Activated naive CD4-positive, alpha-beta T cell treated with anti-CD3 and anti-CD28 coated beads, Interleukin-2, amount 50 U/mL, for 72 hours (primary cell): ENCODE data around the gene ADAM11. TPM values are rescaled to one million over a fixed set of nuclear protein-coding genes. Genes with fewer than 3 reads are reported as not detected.
A peak's percentile ranks its signal among the peaks of the same experiment; 100 is the strongest.
"Not testable (repeated sequence)": the region's sequence is repeated elsewhere in the genome, so short reads cannot be mapped to it uniquely, and the experiment has no call there.

Source experiments
- ATAC-seq, 2 donors: fragments of 150-1000 bp; cut with Tn5 transposase; 2 replicates each; pipeline ENCODE4 v1.10.0; 2021; ENCODE audit warnings: mild to moderate bottlenecking in 2 of 2, moderate library complexity in 2 of 2
- DNase-seq, 2 donors: peaks; one replicate each; pipeline ENCODE4 v3.0.0; 2021 to 2022; ENCODE audit warnings: low spot score in 2 of 2
- H3K27ac Mint-ChIP-seq, 2 donors: one replicate each; pipeline ENCODE4 v1.8.0; 2022; ENCODE audit warnings: mild to moderate bottlenecking in 2 of 2, mixed read lengths in 2 of 2
- H3K36me3 Mint-ChIP-seq, 2 donors: one replicate each; pipeline ENCODE4 v1.8.0; 2022; ENCODE audit warnings: mixed read lengths in 2 of 2
- H3K9me3 Mint-ChIP-seq, 2 donors: one replicate each; pipeline ENCODE4 v1.8.0; 2022; ENCODE audit warnings: mixed read lengths in 2 of 2
- total RNA-seq, 2 donors: library from RNA; stranded (reverse); gene quantifications; one replicate each; pipeline ENCODE4 v1.2.3, GENCODE V29; 2022

ADAM11 gene
- total RNA-seq, 2 donors from 2014 or later = 0.25 to 1.3 TPM

DNA sequence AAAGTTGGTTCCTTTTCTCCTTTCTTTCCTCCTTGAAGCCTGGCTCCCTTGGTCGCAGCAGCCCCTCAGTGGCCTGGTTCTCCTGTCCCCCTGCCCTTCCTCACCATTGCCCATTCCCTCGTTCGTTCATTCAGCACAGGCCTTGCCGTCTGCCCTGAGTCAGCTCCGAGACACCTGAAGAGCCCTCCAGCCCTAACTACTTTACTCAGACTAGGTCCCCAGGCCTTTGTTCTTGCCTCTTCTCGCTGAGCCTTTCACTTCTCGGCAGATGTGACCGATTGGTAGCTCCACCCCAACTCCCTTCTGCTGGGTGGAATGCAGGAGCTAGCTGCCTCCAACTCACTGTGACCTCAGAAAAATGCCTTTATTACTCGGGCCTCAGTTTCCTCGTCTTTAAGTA is 7.0 kb upstream of the ADAM11 start:
- H3K9me3 Mint-ChIP-seq = no peaks in the 10 kb centered on the region
- DNase-seq (no peak), ATAC-seq (no peak)
- peaks cover 0 to 7% of the 10 kb centered on the region in 2 donors for H3K36me3 Mint-ChIP-seq
- peak overlapping the region in 1 of 2 donors; percentile 1 for H3K27ac Mint-ChIP-seq

DNA sequence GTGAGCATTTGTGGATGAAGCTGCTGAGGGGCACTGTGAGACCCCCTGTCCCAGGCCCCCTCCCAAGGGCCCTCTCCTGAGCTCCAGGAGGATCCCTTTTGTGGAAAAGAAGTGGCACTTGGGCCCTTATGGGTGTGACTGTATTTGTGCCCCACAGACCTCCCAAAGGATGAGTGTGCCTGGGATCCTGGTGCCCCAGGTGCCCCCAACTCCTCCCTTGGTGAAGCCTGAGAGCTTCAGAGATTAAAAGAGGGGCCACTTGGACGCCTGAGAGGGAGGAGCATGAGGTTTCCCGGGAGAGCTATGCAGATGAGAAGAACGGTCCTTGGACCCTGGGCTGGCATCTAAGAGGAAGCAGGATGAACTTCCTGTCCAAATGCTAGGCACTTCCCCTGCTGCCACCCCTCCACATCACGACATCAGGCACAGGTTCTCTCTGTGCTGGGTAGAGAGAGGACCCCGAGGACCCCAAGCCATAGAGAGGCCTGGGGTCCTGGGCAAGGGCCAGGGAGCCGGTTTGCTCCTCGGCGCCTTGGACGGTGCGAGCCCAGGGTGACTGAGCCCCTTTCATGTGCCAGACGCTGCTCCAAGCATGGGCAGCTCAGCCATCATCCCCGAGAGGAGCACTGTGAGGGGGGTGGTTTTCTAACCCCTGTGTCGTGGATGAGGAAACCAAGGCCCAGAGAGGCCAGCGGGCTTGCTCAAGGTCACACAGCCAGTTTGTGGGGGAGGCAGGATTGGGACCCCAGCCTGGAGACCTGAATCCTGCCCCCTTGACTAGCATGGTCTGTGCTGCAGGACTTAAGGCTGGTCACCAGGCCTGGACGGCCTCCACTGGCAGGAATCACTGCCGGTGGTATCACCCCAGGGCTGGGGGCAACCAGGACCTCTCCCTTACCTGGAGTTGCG is 5.6 kb upstream of the ADAM11 start:
- ATAC-seq (no peak), DNase-seq (no peak)
- no peaks in the 10 kb centered on the region for H3K36me3 Mint-ChIP-seq
- peak overlapping the region in 1 of 2 donors; percentile 68 for H3K27ac Mint-ChIP-seq
- no peaks in the 10 kb centered on the region for H3K9me3 Mint-ChIP-seq

DNA sequence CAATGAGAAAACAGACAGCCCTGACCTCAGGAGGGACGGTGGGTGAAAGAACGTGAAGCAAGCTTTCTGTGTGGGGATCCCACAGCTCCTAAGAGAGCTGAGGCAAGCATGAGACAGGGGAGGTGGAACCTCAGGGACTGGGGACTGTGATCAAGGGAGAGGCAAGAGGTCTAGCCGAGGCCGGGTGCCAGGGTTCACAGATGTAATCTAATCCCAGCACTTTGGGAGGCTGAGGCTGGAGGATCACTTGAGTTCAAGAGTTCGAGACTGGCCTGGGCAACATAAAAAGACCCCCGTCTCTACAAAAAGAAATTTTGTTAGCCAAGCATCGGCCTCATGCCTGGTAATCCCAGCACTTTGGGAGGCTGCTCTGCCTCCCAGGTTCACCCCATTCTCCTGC is 4.5 kb upstream of the ADAM11 start:
- H3K9me3 Mint-ChIP-seq = no peaks in the 10 kb centered on the region
- H3K27ac Mint-ChIP-seq = no peak overlapping the region
- no peak for ATAC-seq
- DNase-seq = no peak
- H3K36me3 Mint-ChIP-seq = no peaks in the 10 kb centered on the region

DNA sequence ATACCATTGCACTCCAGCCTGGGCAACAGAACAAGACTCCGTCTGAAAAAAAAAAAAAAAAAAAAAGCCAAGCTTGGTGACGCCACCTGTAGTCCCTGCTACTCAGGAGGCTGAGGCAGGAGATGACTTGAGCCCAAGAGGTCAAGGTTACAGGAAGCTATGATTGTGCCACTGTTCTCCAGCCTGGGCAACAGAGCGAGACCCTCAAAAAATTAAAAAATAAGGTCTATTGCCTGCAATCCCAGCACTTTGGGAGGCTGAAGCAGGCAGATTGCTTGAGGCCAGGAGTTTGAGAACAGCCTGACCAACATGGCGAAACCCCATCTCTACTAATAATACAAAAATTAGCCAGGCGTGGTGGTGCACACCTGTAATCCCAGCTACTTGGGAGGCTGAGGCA is 3.6 kb upstream of the ADAM11 start:
- not testable (repeated sequence) for DNase-seq, ATAC-seq, H3K36me3 Mint-ChIP-seq, H3K27ac Mint-ChIP-seq, H3K9me3 Mint-ChIP-seq

DNA sequence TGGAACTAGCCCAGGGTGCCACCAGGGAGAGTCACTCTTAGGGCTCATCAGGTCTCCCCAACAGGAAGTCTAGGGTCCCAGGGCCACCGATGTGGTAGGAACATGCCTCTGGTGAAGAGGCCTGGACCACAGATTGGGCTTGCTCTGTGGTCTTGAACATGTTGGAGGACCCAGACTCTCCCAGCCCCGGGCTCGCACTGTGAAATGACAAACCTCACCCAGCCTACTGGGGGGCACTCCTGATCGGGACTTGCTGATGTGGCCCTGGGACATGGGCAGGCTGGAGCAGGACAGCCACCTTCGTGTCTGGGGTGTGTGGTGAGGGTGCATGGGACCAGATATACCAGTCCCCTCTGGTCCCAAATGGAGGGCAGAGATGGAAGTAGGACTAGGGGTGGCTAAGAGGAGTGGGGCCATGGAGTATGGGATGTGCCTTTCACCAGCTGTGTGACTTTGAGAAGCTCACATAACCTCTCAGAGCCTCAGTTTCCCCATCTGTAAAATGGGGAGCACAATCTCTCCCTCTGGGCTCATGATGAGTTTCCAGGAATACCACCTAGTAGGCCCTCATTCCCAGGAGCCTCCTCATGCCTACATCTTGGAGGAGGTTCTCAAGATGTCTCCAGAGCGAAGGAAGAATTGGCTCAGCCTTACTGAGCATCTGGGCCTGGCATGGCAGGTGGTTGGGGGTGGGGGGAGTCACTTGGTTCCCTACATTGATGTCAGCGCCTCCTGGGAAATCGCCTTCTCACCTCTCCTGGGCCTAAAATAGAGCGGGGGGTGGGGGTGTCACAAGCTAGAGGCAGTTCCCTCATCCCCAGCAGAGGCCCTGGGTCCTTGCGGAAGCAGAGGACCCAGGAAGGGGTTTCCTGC is 1.5 kb upstream of the ADAM11 start:
- peak in 1 of 2 donors; percentile 26 for ATAC-seq
- DNase-seq = no peak
- H3K27ac Mint-ChIP-seq = no peak overlapping the region
- H3K36me3 Mint-ChIP-seq = no peaks in the 10 kb centered on the region
- no peaks in the 10 kb centered on the region for H3K9me3 Mint-ChIP-seq

DNA sequence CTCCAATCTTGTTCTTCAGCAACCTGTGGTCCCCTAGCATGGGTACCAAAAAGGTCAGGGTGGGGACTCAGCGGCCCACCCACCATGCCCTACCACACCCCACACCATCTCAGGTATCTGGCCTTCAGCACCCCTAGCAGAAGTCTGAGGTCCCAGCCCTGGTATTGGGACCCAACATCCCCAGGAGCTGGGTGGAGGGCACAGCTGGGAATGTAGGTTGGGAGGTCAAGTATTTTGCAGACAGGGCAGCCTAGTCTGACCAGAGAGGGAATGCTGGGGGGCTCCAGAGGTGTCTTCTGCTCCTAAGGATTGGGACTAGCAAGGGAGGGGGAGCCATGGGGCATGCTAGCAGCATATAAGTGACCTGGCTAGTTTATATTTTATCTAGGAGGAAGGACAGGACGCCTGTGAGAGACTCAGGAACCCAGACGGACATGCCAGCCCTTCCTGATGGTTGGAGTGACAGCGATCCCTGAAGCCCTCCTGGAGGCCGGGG is 822 bp upstream of the ADAM11 start:
- H3K27ac Mint-ChIP-seq = no peak overlapping the region
- no peaks in the 10 kb centered on the region for H3K36me3 Mint-ChIP-seq
- H3K9me3 Mint-ChIP-seq = no peaks in the 10 kb centered on the region
- no peak for DNase-seq
- ATAC-seq = no peak

DNA sequence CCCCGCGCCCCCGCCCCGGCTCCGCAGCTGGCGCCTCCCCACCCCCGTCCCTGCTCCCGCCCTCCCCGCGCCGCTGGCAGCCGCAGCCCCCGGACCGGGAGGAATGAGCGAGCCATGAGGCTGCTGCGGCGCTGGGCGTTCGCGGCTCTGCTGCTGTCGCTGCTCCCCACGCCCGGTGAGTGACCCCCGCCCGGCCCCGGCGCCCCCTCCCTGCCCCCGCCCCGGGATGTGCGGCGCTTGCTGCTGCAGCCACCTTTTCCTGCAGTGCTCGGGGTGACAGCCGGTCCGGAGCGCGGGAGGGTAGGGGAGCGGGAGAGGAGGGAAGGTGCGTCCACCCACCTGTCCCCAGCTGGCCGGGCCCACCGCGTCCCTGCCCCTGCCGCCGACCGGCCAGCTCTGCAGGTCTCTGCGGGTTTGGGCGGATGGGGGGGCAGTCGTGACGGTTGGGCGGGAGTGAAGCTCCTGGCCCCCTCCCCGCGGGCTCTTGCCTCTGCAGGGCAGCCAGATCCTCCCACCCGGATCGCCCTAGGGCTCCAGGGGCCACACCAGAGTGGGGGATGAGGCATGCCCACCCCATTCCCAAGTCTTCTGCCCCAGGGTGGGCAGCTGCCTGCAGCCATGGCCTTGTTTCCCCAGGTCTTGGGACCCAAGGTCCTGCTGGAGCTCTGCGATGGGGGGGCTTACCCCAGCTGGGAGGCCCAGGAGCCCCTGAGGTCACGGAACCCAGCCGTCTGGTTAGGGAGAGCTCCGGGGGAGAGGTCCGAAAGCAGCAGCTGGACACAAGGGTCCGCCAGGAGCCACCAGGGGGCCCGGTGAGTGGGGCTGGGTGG is 513 bp downstream of the ADAM11 start:
- H3K36me3 Mint-ChIP-seq = no peaks in the 10 kb centered on the region
- DNase-seq (no peak), ATAC-seq (peak; percentile 15 to 23)

DNA sequence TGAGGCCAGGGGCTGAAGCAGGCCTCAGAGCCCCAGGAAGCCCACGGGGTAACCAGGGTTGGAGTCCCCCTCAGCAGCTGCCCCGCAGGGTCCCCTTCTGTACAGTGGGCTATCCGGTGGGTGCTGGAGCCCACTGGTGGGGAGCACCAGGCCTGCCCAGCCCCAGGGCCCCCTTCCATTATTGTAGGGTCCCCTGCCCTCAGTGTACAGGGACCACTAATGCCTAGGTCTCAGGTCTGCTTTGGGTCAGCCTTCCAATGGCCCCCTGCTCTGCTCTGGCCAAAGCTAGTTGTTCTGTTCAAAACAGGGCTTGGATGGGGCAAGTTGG is 1.1 kb downstream of the ADAM11 start:
- DNase-seq = no peak
- H3K36me3 Mint-ChIP-seq = no peaks in the 10 kb centered on the region
- H3K9me3 Mint-ChIP-seq = no peaks in the 10 kb centered on the region
- no peak for ATAC-seq
- no peak overlapping the region for H3K27ac Mint-ChIP-seq

More for the DNA sequence above, 513 bp downstream of the ADAM11 start:
- Mint-ChIP-seq H3K9me3 (no peaks in the 10 kb centered on the region), H3K27ac (no peak overlapping the region)

DNA sequence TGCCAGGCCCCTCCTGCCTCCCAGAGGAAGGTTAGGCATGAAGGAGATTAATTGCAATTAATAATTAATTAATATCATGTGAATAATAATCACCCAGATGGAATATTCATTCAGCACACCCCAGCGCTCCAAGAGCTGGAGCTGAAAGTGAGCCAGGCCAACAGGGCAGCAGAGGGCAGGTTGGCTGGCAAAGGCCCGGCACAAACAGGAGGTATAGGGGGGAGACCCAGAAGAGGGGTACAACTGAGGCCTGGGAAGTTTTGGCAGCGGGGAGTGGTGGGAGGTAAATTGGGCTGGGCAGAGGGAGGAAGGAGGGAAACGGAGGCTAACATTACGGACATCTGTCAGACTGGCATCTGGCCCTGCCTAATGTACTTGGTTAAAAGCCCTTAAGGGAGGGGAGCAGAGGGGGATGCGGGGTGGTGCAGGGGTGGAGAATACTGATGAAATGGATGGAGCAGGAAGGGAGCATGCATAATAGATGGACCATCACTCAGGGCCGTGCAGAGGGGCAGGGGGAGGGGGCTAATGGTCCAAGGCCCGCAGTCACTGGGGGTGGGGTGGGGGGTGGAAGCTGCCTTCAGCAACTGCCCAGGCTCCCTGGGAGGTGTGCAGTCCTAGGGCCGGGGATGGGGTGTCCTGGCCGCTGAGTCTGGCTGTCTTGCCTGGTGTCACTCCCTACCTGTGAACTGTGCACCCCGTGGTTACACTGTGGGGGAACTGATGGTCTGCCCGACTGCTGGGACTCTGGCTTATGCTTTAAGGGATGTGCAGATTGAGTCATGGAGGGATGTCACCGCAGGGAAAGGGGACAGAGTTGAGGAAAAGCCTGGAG is 1.9 kb downstream of the ADAM11 start:
- no peaks in the 10 kb centered on the region for H3K36me3 Mint-ChIP-seq
- no peaks in the 10 kb centered on the region for H3K9me3 Mint-ChIP-seq
- DNase-seq = no peak
- no peak for ATAC-seq
- H3K27ac Mint-ChIP-seq = no peak overlapping the region

DNA sequence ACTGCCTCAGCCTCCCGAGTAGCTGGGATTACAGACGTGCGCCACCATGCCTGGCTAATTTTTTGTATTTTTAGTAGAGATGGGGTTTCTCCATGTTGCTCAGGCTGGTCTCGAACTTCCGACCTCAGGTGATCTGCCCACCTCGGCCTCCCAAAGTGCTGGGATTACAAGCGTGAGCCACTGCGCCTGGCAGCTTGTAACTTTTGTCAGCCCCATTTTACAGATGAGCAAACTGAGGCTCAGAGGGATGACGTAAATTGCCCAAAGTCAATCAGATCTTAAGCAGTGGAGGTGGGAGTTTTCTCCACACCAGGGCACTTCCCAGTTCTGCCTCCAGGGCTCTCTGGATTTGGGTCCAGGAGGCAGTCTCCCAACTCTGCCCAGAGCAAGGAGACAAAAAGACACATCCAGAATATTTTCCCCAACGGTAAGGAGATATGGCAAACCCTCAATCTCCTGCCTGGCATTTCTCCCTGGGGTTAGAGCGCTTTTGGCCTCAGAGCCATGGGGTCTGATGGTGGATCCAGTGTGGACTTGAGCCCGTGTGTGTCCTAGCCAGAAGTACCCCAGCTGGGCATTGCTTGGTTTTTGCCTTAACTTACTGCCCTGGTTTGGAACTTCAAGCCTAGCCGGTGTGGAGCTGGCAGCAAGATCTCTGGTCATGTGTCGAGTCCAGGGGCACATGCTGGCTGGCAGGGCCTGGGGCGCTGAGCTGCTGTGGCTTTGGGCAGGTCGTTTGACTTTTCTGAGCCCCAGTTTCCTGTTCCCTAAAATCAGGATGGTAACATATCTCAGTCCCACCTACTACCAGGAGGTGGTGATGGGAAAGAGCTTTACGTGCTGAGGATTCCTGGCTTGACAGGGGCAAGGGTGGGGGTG is 3.4 kb downstream of the ADAM11 start:
- no peak for DNase-seq
- Mint-ChIP-seq H3K27ac (no peak overlapping the region), H3K9me3 (no peaks in the 10 kb centered on the region), H3K36me3 (no peaks in the 10 kb centered on the region)
- ATAC-seq = no peak

DNA sequence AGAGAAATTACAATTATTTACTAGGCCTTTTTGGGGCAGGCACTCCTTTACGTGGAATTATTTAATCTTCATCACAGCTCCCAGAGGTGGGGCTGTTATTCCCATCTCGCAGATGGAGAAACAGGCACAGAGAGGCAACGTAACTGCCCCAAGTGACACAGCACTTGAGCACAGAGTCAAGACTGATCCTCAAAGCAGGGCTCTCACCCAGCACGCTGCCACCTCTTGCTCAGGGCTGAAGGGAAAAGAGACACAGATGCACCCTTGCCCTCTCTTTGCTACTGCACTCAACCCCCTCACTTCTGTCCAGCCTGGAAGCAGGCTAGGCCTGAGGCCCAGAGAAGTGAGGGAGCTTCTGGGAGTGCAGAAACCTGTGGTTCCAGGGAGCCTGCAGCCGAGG is 4.4 kb downstream of the ADAM11 start:
- Mint-ChIP-seq H3K27ac (no peak overlapping the region), H3K9me3 (no peaks in the 10 kb centered on the region), H3K36me3 (no peaks in the 10 kb centered on the region)

DNA sequence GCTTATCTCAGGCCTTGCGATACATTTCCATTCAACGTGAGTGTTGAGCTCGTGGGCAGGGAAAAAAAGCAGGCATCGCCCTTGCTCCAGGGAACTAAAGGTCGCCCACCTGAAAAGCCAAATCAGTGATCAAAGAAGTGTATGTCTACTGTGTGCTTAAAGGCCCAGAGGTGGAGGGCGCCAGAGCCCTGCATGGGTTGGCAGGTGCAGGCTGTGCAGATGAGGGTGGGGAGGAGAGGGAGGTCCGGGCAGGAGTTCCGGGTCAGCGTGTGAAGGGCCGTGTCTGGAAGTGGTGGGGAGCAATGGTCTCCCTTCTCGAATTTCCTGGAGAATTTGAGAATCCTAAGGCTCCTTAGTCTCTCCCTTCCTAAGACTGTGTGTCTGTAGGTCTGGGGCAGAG is 7.2 kb downstream of the ADAM11 start:
- no peak for DNase-seq
- Mint-ChIP-seq H3K27ac (no peak overlapping the region), H3K9me3 (no peaks in the 10 kb centered on the region), H3K36me3 (no peaks in the 10 kb centered on the region)
- no peak for ATAC-seq

More for the DNA sequence above, 4.4 kb downstream of the ADAM11 start:
- DNase-seq (no peak), ATAC-seq (no peak)

DNA sequence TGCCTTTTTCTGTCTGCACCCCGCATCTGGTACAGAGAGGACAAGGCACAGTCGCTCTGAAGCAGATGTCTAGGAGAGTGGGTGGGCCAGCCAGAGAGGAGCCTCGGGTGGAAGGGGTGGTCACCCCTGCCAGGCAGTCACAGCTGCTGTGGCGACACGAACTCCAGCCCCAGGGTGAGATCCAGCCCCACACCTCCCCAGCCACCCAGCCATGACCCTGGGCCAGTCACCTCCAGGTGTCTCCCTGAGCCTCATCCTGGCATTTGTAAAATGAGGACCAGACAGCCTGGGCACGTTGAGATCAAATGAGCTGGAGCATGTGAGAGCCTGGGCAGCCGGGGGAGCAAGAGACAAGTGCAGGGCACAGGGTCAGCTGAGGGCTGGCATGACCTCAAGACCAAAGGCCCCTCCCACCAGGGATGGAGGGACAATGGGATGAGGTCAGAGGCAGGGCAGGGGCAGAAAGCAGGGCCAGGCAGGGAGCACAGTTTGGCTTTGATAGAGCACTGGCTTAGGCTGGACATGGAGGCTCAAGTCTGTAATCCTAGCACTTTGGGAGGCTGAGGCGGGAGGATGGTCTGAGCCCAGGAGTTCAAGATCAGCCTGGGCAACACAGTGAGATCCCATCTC is 7.7 kb downstream of the ADAM11 start:
- Mint-ChIP-seq H3K9me3 (no peaks in the 10 kb centered on the region), H3K36me3 (no peaks in the 10 kb centered on the region), H3K27ac (peak overlapping the region in 1 of 2 donors; percentile 44)
- no peak for DNase-seq
- no peak for ATAC-seq

DNA sequence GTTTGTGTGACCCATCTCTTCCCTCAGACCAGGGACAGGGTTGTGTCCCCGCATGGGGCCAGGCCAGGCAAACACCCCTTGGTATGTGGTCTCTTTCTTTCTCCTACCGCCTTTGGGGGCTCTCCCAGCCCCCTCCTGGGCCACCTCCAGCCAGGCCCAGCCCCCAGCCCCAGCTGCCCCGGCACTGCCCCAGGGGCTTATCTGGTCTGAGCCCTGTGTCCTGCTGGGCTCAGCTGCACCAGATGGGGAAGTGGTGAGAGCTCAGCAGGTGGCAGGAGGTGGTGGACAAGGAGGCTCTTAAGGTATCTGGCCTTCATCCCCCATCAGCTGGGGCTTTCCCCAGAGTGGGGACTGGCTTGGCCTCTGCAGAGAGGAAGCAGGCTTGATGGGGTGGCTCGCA is 8.7 kb downstream of the ADAM11 start:
- Mint-ChIP-seq H3K27ac (no peak overlapping the region), H3K9me3 (no peaks in the 10 kb centered on the region), H3K36me3 (no peaks in the 10 kb centered on the region)
- ATAC-seq = no peak
- no peak for DNase-seq
